Measurements from ENCODE around the gene ENOX1. TPM values are rescaled to one million over a fixed set of nuclear protein-coding genes. Genes with fewer than 3 reads are reported as not detected.

ENOX1 gene
- total RNA-seq, 1 experiment from 2014 or later, result 0.35 TPM

DNA sequence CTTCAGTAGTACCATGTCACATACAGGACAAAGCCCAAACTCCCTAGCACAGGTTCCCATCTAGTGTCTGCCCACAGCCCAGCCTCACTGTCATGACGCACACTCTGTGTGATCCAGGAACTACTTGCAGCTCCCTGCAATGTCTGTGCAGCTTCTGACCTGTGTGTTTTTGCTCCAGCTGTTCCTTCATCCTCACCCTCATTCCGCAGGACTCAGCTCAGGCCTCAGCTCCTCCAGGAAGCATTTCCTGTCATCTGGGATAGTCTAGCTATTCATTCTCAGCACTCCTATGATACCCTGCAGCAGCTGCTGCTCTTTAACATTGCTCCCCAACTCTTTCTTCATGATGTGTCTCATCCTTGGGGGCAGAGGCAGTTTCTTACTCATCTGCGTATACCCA lies 56.1 kb downstream of the ENOX1 start:
- DNase-seq, result no peak
- no peaks in the 10 kb centered on the region for H3K4me1 ChIP-seq (replicated peaks; ENCODE audit: insufficient read depth)
- H3K27ac ChIP-seq, result no peak overlapping the region
- H3K27me3 ChIP-seq (ENCODE audit: insufficient read depth, low read depth), result no peaks in the 10 kb centered on the region
- no peaks in the 10 kb centered on the region for H3K9me2 ChIP-seq (ENCODE audit: insufficient read depth)
- CTCF ChIA-PET, result no interaction called here
- H3K4me3 ChIP-seq, result no peak overlapping the region
- H3K79me2 ChIP-seq (ENCODE audit: low read depth), result no peaks in the 10 kb centered on the region
- no peaks in the 10 kb centered on the region for H3F3A ChIP-seq (ENCODE audit: insufficient read depth, low read depth)
- no peak for TF ChIP-seq EZH2 (IDR thresholded peaks at IDR 0.05; ENCODE audit: low read depth)
- TF ChIP-seq, protein P1, sequence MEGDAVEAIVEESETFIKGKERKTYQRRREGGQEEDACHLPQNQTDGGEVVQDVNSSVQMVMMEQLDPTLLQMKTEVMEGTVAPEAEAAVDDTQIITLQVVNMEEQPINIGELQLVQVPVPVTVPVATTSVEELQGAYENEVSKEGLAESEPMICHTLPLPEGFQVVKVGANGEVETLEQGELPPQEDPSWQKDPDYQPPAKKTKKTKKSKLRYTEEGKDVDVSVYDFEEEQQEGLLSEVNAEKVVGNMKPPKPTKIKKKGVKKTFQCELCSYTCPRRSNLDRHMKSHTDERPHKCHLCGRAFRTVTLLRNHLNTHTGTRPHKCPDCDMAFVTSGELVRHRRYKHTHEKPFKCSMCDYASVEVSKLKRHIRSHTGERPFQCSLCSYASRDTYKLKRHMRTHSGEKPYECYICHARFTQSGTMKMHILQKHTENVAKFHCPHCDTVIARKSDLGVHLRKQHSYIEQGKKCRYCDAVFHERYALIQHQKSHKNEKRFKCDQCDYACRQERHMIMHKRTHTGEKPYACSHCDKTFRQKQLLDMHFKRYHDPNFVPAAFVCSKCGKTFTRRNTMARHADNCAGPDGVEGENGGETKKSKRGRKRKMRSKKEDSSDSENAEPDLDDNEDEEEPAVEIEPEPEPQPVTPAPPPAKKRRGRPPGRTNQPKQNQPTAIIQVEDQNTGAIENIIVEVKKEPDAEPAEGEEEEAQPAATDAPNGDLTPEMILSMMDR (conservative IDR thresholded peaks at IDR 0.05), result no peak
- no peak overlapping the region for H3K4me2 ChIP-seq
- no peaks in the 10 kb centered on the region for H4K20me1 ChIP-seq (ENCODE audit: insufficient read depth)
- POLR2A ChIA-PET (ENCODE audit: unreplicated experiment), result no interaction called here
- no peaks in the 10 kb centered on the region for H3K9me3 ChIP-seq (ENCODE audit: insufficient read depth, low read depth)
- no peak overlapping the region for H2AFZ ChIP-seq
- intact Hi-C loops (cut with micrococcal nuclease; ENCODE audit: unreplicated experiment), result no loop called here
- no TSS peak for BruUV-seq (replicated peaks)
- H3K36me3 ChIP-seq (ENCODE audit: low read depth), result no peaks in the 10 kb centered on the region

DNA sequence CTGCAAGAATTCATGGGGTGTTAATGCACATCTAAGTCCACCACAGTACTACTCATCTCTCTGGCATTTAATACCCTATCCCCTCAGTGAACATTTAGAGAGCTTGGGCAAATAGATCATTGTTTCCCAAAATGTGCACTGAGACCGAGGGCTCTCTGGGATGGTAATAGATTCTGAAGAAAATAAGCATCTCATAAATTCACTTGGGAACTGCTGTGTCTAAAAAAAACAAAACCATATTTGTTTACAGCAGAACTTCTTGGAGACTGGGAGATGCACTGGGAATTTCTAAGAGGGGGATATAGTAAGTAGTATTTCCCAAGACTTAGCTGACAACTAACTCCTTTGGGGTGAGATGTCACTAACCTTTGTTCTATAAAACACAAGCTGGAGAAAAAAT lies 58.4 kb downstream of the ENOX1 start:
- Histone ChIP-seq H2AFZ (no peak overlapping the region), H3K4me3 (no peak overlapping the region), H3K4me2 (no peak overlapping the region), H3K4me1 (replicated peaks; ENCODE audit: insufficient read depth) (no peaks in the 10 kb centered on the region), H3K27me3 (ENCODE audit: insufficient read depth, low read depth) (no peaks in the 10 kb centered on the region), H3K27ac (no peak overlapping the region), H3K79me2 (ENCODE audit: low read depth) (no peaks in the 10 kb centered on the region), H3K9me2 (ENCODE audit: insufficient read depth) (no peaks in the 10 kb centered on the region), H4K20me1 (ENCODE audit: insufficient read depth) (no peaks in the 10 kb centered on the region), H3F3A (ENCODE audit: insufficient read depth, low read depth) (no peaks in the 10 kb centered on the region), H3K9me3 (ENCODE audit: insufficient read depth, low read depth) (no peaks in the 10 kb centered on the region), H3K36me3 (ENCODE audit: low read depth) (no peaks in the 10 kb centered on the region)
- ChIA-PET CTCF (no interaction called here), POLR2A (ENCODE audit: unreplicated experiment) (no interaction called here)
- intact Hi-C loops (cut with micrococcal nuclease; ENCODE audit: unreplicated experiment), result no loop called here
- DNase-seq, result no peak
- BruUV-seq (replicated peaks), result no TSS peak
- TF ChIP-seq, protein P1 (conservative IDR thresholded peaks at IDR 0.05), result no peak
- TF ChIP-seq EZH2 (IDR thresholded peaks at IDR 0.05; ENCODE audit: low read depth), result no peak

DNA sequence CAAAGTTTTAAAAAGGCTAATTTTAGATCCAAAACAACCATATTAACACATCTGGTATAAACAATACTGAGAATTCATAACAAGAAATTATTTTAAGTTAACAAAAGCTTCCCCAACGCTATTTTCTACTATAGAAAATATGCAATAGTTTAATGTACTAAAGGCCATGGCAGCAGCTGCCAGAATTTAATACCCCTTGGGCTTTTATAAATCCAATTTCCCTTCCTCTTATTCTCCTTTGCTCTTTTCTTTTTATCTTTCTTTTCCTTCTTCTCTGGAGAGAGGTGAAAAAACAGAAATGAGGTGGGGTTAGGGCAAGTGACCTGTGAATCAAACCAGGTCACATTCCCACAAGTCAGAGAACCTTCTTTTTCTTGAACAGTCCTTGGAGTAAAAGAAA lies 58.9 kb downstream of the ENOX1 start:
- CTCF ChIA-PET, result no interaction called here
- H3K9me3 ChIP-seq (ENCODE audit: insufficient read depth, low read depth), result no peaks in the 10 kb centered on the region
- no TSS peak for BruUV-seq (replicated peaks)
- H3K4me3 ChIP-seq, result no peak overlapping the region
- POLR2A ChIA-PET (ENCODE audit: unreplicated experiment), result no interaction called here
- H3F3A ChIP-seq (ENCODE audit: insufficient read depth, low read depth), result no peaks in the 10 kb centered on the region
- H3K4me2 ChIP-seq, result no peak overlapping the region
- no peak overlapping the region for H2AFZ ChIP-seq
- no peaks in the 10 kb centered on the region for H3K79me2 ChIP-seq (ENCODE audit: low read depth)
- no peaks in the 10 kb centered on the region for H3K27me3 ChIP-seq (ENCODE audit: insufficient read depth, low read depth)
- DNase-seq, result no peak
- H3K9me2 ChIP-seq (ENCODE audit: insufficient read depth), result no peaks in the 10 kb centered on the region
- no peaks in the 10 kb centered on the region for H4K20me1 ChIP-seq (ENCODE audit: insufficient read depth)
- H3K27ac ChIP-seq, result no peak overlapping the region
- TF ChIP-seq, protein P1 (conservative IDR thresholded peaks at IDR 0.05), result no peak
- TF ChIP-seq EZH2 (IDR thresholded peaks at IDR 0.05; ENCODE audit: low read depth), result no peak
- intact Hi-C loops (cut with micrococcal nuclease; ENCODE audit: unreplicated experiment), result no loop called here
- no peaks in the 10 kb centered on the region for H3K4me1 ChIP-seq (replicated peaks; ENCODE audit: insufficient read depth)
- H3K36me3 ChIP-seq (ENCODE audit: low read depth), result no peaks in the 10 kb centered on the region
